GM12878 (cell line): Measurements from ENCODE around the gene SHC3.

Experiments used
- JUND ChIP-seq: IDR thresholded peaks from 2 replicates; pipeline ENCODE4 v1.6.1; 2012; ENCODE audit warnings: low read depth, mild to moderate bottlenecking, low read length, improper control_type of control experiment, moderate library complexity
- SMAD1 ChIP-seq: fragments of 450-650 bp; IDR thresholded peaks from 2 replicates; pipeline ENCODE4 v1.6.1; 2018; ENCODE audit warnings: mild to moderate bottlenecking, low read depth; ENCODE audit not compliant: partially characterized antibody
- TF ChIP-seq, protein P1 (sequence below): IDR thresholded peaks from 2 replicates; pipeline ENCODE4 v1.6.1; 2012; ENCODE audit warnings: low read depth, low read length, improper control_type of control experiment
- TF ChIP-seq, protein P2 (sequence below), 3 experiments: IDR thresholded peaks in 2 of 3; conservative IDR thresholded peaks in 1 of 3; 2 replicates each; pipeline ENCODE4 v1.5.1; 2011; ENCODE audit warnings: low read depth in 3 of 3, low read length in 3 of 3, mild to moderate bottlenecking in 3 of 3, control low read depth in 2 of 3, moderate library complexity in 2 of 3, inconsistent platforms in 1 of 3, mixed read lengths in 1 of 3; ENCODE audit not compliant: control insufficient read depth in 2 of 3, insufficient read depth in 1 of 3; ENCODE audit errors: extremely low read depth in 1 of 3

DNA sequence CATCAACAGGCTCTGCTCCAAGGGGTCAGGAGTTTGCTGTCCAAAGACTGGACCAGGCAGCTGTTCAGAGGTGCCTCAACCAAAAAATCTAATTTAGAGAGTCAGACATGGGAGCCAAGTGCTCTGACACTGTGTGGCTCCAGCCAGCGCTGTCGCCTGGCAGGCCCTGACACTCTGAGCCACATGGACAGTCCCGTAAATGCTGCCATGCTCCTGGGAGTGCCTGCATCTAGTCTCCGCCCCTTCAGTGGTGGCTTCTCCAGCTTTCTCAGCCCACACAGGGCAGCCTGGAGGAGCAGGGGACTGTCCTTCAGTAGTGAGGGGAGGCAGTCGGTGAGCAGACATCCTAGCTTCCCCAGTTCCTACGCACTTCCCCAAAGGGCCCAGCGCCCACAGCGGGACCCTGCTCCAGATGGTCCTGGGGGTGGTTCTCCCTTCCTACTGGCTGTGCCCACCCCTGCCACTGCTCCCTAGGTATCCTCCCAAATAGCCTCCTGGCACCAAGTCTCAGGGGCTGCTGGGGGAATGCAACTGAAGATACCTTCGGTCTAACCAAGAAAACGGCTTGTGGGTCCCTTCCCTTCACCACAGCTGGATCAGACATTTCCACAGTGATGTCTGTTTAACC is 72.3 kb downstream of the SHC3 start:
- TF ChIP-seq, protein P1, sequence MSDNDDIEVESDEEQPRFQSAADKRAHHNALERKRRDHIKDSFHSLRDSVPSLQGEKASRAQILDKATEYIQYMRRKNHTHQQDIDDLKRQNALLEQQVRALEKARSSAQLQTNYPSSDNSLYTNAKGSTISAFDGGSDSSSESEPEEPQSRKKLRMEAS, result no peak
- no peak for TF ChIP-seq SMAD1
- TF ChIP-seq, protein P2, sequence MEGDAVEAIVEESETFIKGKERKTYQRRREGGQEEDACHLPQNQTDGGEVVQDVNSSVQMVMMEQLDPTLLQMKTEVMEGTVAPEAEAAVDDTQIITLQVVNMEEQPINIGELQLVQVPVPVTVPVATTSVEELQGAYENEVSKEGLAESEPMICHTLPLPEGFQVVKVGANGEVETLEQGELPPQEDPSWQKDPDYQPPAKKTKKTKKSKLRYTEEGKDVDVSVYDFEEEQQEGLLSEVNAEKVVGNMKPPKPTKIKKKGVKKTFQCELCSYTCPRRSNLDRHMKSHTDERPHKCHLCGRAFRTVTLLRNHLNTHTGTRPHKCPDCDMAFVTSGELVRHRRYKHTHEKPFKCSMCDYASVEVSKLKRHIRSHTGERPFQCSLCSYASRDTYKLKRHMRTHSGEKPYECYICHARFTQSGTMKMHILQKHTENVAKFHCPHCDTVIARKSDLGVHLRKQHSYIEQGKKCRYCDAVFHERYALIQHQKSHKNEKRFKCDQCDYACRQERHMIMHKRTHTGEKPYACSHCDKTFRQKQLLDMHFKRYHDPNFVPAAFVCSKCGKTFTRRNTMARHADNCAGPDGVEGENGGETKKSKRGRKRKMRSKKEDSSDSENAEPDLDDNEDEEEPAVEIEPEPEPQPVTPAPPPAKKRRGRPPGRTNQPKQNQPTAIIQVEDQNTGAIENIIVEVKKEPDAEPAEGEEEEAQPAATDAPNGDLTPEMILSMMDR (IDR thresholded peaks at IDR 0.05 in 2 of 3, conservative IDR thresholded peaks at IDR 0.05 in 1 of 3; ENCODE audit: control insufficient read depth in 2 of 3, extremely low read depth in 1 of 3, insufficient read depth in 1 of 3, low read depth in 3 of 3, low read length in 3 of 3), result no peak
- no peak for TF ChIP-seq JUND
